GM08714 (cell line): ENCODE measurements around the gene APOBEC3B.
"Not testable (repeated sequence)": the region's sequence is repeated elsewhere in the genome, so short reads cannot be mapped to it uniquely, and the experiment has no call there.

Experiments
- H3K4me3 ChIP-seq: fragments of 200-500 bp; sonication (Bioruptor generic); 2 replicates; pipeline ENCODE4 v1.5.1; 2014; ENCODE audit warnings: mild to moderate bottlenecking, low read length, inconsistent platforms
- ZNF274 ChIP-seq: IDR thresholded peaks from 2 replicates; pipeline ENCODE4 v1.6.1; 2012; ENCODE audit warnings: mild to moderate bottlenecking, low read depth, low read length

The APOBEC3B gene

GRCh38 chr22:38968801-38969200 is 13.3 kb upstream of the APOBEC3B start:
- no peak overlapping the region for H3K4me3 ChIP-seq
- no peak for TF ChIP-seq ZNF274

GRCh38 chr22:38970551-38970950 is 11.6 kb upstream of the APOBEC3B start:
- no peak overlapping the region for H3K4me3 ChIP-seq
- no peak for TF ChIP-seq ZNF274

- TF ChIP-seq ZNF274, result no peak
- no peak overlapping the region for H3K4me3 ChIP-seq
These were observed 10.9 kb upstream of the APOBEC3B start for GRCh38 chr22:38971202-38971601.

DNA sequence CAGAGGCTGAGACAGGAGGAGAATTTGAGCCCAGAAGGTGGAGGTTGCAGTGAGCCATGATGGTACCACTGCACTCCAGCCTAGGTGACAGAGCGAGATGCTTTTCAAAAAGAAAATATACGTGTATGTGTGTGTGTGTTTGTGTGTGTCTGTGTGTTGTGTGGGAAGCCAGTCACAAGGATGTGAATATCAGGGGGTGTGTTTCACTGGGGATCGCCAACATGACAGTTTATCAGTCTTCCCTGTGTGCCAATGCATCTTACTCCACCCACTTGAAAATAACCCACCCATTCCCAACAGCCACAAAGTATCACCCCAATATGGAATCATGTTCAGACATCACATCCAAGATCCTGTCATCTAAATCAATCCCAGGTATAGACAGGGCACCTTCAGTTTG is 10.4 kb upstream of the APOBEC3B start:
- no peak for TF ChIP-seq ZNF274
- H3K4me3 ChIP-seq, result no peak overlapping the region

GRCh38 chr22:38972558-38972957 is 9.6 kb upstream of the APOBEC3B start:
- no peak for TF ChIP-seq ZNF274
- H3K4me3 ChIP-seq, result no peak overlapping the region

GRCh38 chr22:38973289-38974169 is 8.6 kb upstream of the APOBEC3B start:
- TF ChIP-seq ZNF274, result no peak
- no peak overlapping the region for H3K4me3 ChIP-seq

DNA sequence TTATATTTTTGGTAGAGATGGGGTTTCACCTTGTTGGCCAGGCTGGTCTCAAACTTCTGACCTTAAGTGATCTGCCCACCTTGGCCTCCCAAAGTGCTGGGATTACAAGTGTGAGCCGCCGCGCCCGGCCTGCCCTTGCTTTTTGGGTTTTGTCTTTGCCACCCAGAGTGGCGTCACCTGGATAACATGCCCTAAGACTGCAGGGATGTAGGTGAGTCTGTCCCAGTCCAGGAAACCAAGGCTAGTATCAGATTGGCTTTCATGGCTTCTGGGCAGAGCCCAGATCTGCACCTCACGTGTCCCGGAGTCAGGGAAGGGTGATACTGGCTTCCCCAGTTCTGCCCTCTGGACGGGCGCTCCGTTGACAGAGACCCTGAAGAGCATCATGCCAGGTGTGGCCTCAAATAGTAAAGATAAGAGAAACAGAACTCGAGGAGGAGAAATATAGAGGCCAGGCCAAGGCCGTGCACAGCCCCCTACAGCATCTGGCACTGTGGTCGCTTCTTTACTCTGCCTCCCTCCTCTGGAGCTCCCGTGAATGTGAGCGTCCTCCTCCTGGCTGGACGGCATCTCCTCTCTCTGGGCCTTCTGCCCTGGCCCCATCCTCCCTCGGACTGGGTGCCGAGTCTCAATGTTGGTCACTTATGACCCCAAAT is 7.8 kb upstream of the APOBEC3B start:
- H3K4me3 ChIP-seq, result no peak overlapping the region
- no peak for TF ChIP-seq ZNF274

DNA sequence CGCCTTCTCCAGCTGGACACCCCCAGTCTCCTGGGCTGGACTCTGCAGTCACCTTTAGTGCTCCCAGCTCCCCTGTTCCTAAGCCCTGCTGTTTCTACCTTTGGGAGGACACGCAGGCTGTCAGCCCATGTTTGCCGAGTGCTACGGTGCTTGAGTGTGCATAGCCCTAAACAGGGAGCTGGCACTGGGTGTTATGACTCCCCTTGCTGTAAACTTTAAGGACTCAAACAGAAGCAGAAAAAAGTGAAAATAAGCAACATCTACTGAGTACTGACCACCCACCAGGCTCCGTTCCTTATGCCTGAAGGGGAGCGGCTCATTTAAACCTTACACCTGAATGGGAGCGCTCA is 7.3 kb upstream of the APOBEC3B start:
- no peak overlapping the region for H3K4me3 ChIP-seq
- no peak for TF ChIP-seq ZNF274

DNA sequence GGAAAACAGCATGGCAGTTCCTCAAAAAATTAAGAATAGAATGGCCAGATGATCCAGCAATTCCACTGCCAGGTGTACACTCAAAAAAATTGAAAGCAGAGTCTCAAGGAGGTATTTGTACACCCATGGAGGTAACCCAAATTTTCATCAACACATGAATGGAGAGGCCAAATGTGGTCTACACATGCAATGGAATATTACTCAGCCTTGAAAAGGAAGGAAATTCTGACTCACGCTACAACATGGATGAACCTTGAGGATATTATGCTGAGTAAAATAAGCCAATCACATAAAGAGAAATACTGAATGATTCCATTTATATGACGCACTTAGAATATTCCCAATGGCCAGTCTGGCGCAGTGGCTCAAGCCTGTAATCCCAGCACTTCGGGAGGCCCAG is 4.9 kb upstream of the APOBEC3B start:
- not testable (repeated sequence) for H3K4me3 ChIP-seq

GRCh38 chr22:38980587-38980986 is 1.6 kb upstream of the APOBEC3B start:
- H3K4me3 ChIP-seq, result not testable (repeated sequence)

- TF ChIP-seq ZNF274, result no peak
- H3K4me3 ChIP-seq, result peak overlapping the region; percentile 18; the same call in 1 of the 2 replicates
These were observed 849 bp upstream of the APOBEC3B start for GRCh38 chr22:38981005-38981991.

DNA sequence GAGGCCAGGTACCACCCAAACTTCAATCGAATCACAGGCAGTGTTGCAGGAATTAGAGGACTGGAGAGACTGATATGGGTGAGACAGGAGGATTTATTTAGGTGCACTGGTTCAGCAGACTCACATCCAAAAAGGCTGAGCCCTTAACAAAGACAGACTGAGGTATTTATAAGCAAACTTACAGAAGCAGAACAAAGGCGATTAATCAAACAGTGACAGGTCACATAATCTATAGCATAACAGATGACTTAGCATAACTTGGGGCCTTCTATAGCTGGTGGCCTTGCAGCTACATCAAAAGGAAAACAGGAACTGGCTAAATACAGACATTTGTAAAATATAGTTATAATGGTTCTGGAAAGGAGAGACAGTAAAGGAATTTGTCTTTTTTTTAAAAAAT is 2.1 kb downstream of the APOBEC3B start:
- H3K4me3 ChIP-seq, result no peak overlapping the region
- TF ChIP-seq ZNF274, result no peak

GRCh38 chr22:38984784-38985757 is 2.9 kb downstream of the APOBEC3B start:
- not testable (repeated sequence) for H3K4me3 ChIP-seq
